ENCODE data around the gene P3H3.
"Not testable (repeated sequence)": the region's sequence is repeated elsewhere in the genome, so short reads cannot be mapped to it uniquely, and the experiment has no call there.

The P3H3 gene

DNA sequence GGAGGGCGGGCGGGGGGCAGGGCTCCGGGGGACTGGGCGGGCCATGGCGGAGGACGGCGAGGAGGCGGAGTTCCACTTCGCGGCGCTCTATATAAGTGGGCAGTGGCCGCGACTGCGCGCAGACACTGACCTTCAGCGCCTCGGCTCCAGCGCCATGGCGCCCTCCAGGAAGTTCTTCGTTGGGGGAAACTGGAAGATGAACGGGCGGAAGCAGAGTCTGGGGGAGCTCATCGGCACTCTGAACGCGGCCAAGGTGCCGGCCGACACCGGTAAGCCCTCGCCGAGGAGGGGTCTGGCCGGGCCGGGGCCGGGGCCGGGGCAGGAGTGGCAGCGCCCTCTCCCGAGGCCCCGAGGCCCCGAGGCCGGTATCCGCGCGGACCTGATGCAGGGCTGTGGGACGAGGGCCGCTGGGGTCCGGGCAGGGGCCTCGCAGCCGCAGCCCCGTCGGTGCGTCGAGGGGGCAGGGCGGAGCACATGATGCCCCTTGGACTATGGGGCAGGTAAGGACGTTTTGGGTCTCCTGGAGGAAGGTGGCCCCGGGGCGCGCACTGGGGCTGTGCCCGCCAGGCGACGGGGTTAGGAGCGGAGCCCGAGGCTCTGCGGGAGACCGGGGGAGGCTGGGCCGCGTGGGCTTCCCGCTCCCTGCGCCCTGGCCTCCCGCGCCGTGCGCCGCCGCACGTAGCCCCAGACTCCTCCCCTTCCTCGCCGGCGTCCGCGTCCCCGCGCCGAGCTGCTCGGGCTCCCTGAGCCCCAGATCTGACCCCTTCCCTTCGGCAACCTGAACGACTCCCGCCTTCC, 39.4 kb downstream of the P3H3 start, which contains the start of gene TPI1:
Gene TPI1, plus strand, starts transcription at position 119 of the 798 bp plus-strand sequence. Its CDS starts 36 bp downstream, at position 155.
- DNase-seq (ENCODE audit: low read depth), result peak; percentile 80

DNA sequence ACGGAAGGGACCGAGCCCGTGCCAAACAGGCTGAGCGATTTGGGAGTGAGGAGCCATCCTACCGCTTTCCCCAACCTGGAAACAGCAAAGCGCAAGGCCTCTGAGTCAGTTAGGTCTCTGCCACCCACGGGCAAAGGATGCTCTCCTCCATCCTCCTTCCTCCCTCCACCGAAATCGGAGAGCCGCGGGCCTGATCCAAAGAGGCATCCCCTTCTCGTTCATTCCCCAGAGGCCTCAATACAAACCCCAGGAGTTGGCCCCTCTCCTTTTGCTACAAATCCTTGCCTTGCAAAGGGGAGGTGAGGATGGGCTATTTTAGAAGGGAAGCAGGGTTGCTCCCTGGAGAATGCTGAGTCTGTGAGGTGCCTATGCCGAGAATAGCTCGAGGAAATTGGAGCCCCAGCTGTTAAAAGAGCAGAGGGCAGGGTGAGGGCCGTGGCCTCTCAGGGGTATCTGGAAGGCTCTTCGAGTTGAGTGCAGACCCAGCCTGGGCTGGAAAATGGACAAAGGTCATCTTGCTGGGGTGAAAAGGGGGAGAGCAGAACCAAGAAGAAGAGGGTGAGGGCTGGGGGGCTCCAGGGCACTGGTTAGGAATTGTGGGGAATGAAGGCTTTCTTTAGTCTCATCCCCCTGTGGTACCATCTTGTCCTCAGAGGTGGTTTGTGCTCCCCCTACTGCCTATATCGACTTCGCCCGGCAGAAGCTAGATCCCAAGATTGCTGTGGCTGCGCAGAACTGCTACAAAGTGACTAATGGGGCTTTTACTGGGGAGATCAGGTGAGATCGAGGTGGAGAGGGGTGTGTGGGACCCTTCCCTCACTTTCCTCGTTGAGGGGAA, 40.2 kb downstream of the P3H3 start:
- DNase-seq (ENCODE audit: low read depth), result no peak

DNA sequence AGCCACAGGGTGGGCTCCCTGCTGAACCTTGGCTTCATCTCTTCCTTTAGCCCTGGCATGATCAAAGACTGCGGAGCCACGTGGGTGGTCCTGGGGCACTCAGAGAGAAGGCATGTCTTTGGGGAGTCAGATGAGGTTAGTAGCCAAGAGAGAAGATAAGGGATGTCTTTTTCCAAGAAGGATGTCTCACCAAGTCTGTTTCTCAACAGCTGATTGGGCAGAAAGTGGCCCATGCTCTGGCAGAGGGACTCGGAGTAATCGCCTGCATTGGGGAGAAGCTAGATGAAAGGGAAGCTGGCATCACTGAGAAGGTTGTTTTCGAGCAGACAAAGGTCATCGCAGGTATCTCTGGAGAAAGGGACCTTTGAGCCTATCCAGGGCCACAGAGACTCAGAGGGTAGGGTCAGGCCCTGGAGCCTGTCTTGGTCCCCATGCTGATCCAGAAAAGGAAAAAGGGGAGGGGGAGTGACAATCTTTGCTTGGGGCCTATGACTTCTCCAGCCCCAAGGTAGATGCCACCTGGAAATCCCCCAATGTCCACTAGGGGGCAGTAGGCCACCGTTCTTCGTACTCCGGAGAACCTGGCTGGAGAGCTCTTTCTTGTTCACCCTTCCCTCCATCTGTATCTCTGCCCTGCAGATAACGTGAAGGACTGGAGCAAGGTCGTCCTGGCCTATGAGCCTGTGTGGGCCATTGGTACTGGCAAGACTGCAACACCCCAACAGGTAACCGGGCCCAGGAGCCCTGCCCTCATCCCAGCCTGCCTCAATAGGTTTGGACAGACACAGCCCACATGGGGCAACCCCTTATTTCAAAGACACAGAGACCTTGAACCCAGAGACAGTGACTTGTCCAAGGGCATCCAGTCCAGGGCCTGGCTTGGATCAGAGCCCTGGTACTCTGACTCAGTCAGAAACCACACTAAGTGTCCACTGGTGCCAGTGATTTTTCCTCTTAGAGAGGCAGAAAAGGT, 41.1 kb downstream of the P3H3 start:
- peak; percentile 74 for DNase-seq (ENCODE audit: low read depth)

DNA sequence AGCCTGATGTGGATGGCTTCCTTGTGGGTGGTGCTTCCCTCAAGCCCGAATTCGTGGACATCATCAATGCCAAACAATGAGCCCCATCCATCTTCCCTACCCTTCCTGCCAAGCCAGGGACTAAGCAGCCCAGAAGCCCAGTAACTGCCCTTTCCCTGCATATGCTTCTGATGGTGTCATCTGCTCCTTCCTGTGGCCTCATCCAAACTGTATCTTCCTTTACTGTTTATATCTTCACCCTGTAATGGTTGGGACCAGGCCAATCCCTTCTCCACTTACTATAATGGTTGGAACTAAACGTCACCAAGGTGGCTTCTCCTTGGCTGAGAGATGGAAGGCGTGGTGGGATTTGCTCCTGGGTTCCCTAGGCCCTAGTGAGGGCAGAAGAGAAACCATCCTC, 42.1 kb downstream of the P3H3 start:
- not testable (repeated sequence) for DNase-seq (ENCODE audit: low read depth)

DNA sequence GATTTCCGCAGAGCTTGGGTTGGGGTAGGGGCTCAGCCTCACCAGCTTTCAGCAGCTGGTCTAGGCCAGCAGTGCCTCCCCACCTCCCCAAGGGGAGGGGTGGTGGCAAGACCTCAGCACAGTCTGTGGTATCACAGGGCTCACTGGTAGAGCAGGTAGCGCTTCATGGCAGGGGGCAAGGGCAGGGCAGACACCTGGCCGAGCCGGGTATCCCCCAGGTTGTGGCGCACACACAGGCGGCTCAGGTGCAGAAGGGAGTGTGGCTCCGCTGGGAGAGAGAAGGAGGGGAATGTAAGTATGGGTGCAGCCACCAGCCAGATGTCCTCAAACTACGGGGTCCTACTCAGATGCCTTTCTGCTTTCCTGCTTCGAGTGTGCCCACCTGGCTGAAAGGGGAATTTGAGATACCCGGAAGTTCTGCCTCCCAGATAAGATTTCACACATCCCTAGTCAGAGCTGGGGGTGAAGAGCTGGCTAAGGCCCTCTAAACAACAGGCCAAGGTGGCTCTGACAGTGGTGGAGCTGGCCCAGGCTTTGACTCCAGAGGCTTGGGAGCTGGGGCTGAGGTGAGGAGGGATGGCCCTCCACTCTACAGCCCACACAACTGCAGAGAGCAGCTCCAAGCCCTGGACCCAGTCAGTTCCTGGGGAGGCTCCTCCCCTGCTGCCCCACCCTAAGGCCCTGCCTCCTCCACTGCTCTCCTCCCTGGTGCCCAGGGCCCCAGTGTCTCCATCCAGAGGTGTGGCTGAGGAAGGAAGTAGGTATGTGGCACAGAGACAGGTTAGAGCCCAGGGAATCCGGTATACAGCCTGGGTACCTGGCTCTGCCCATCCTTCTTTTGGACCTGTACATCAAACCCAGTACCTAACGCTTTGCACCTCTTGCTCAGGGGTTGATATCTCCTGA, 43.1 kb downstream of the P3H3 start:
- DNase-seq (ENCODE audit: low read depth), result peak; percentile 52

DNA sequence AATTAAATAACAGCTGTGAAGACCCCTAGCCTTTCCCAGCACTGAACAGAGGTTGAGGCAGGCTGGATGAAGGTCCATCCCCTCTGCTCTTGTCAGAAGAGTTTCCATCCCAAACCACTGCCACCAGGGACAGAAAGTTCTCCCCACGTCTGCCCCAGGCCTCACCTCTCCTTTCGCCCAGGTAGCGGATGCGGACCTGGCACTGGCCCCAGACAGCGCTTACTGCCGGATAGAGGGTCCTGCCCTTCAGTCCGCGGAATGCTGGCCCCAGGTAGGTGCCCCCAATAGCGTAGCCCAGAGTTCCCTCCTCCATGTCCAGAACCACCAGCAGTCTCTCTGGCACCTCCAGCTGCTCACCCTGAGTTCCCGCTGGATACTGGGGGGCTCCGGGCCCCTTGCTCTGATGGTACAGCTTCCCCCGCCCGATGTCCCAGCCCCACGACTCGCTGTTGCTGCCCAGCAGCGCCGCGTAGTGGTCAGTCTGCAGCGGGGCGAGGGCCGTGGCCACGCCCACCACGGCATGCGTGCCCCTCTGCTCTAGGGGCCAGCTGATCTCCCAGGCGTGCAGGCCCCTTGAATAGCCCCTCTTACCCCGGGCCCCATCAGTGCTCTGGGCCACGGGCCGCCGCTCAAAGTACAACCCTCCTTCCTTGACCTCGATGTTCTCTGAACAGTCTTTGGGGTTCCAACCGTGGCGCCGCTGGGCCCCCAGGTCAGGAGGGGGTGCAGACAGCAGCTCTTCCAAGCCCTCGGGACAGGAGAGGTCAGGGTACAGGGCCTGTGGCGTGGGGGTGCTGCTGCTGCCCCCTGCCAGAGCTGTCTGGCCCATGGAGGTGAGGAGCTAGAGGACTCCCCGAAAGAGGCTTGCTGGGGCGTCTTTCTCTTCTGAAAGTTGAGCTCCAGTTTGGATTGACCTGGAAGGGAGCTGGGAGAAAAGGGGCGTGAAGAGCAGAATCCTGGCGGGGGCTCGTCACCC, 44.2 kb downstream of the P3H3 start:
- DNase-seq (ENCODE audit: low read depth), result peak; percentile 85

DNA sequence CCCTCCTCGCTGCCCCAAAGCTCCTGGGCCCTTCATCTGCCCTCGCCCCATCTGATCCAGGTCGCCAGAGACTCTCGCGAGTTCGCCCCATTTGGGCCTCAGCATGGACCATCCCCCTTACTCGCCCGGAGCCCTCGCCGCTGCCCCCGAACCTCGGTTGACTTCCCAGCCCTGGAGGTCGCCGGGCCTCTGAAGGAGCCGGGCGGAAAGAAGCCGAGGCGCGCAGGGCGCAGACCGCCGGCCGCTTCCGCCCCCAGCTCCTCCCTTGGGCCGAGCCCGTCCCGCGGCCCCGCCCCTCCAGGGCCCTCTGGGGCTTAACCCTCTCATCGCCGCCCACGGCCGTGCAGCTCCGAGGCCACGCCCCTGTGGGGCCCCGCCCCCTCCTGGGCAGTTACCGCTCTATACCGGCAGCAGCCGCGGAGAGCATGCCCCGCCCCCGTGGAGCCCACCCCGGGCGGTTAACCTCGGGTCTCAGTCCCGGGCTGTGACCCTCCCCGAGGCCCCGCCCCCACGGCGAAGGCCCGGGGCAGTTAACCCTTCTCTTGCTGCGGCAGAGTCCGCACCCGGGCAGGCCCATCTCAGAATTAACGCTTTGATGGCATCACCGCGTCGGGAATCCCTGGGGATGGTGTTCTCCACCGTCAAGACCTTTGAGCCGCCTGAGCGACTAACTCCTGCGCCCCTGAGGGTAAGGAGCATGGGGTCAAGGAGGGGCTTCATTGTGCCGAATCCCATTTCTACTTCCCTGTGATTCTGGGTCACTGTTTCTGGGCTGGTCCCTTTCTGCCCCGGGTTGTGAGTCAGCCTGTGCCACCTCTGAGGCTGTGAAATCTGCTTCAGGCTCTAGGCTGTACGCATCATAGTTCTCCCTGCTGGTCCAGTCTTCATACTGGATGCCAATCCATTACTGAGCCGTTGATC, 45.1 kb downstream of the P3H3 start, which contains the start of gene SPSB2:
Gene SPSB2, minus strand, starts transcription at position 210 of the 921 bp plus-strand sequence. CDS start 402 bp downstream, outside the sequence.
- peak; percentile 100 for DNase-seq (ENCODE audit: low read depth)

DNA sequence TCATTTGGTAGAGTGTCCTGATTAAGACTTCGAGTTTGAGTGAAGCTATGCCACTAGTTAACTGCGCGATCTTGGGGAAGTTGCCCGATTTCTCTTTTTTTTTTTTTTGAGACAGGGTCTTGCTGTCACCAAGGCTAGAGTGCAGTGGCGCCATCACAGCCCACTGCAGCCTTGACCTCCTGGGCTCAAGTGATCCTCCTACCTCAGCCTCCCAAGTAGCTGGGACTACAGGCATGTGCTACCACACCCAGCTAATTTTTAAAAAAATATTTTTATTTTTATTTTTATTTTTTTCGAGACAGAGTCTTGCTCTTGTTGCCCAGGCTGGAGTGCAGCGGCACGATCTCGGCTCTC, 45.8 kb downstream of the P3H3 start:
- not testable (repeated sequence) for DNase-seq (ENCODE audit: low read depth)

DNA sequence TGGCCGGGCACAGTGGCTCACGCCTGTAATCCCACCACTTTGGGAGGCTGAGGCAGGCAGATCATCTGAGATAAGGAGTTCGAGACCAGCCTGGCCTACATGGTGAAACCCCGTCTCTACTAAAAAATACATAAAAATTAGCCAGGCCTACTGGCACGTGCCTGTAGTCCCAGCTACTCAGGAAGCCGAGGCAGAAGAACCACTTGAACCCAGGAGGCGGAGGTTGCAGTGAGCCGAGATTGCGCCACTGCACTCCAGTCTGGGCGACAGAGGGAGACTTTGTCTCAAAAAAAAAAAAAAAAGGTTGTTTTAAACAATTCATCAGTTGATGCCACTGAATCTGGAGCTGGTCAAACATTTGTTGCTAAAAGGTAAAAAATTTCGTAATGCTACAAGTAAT, 51.6 kb downstream of the P3H3 start:
- DNase-seq (ENCODE audit: low read depth), result not testable (repeated sequence)

DNA sequence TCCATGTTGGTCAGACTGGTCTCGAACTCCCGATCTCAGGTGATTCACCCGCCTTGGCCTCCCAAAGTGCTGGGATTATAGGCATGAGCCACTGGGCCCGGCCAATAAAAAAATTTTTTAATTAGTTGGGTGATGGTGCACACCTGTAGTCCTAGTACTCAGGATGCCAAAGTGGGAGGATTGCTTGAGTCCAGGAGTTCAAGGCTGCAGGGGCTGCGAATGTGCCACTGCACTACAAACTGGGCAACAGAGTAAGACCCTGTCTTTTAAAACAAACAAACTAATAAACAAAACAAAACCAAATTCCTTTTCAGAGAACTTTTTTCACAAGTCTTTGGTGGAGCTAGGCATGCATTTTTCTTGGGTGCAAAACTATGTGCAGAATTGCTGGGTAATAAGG, 55.0 kb downstream of the P3H3 start:
- no peak for DNase-seq (ENCODE audit: low read depth)

DNA sequence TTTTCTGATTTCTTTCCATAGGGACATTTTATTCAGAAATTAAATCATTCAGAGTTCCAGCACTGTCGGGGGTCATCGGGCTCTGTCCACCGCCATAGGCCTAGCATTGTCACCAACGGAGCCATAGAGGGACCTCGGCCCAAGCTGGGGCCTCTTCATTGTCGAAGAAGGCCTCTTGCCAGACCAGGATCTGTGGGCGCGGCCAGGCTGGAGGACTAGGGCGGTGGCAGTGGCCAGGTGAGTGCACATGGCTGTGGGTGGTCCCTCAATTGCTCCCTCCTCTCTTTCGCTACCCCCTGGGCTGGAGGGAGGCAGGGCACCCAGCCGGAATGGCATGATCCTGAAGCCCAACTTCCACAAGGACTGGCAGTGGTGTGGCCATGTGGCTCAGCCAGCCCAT, 55.5 kb downstream of the P3H3 start:
- DNase-seq (ENCODE audit: low read depth), result no peak

DNA sequence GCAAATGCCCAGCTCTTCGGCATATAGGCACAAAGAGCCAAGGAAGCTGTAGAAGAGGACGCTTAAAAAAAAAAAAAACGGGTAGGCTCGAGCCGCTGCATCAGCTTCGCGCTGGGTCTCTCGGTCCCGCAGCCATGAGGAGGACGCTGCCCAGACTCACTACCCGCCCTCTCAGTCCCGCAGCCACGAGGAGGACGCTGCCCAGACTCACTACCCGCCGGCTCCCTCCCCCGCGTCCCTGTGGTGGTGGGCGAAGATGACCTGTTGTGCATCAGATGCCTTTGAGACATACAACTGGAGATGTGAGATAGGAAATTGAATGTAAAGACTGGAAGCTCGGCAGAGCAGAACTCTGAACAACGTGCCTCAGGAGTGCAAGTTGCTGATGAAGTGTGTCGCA, 56.3 kb downstream of the P3H3 start:
- no peak for DNase-seq (ENCODE audit: low read depth)

DNA sequence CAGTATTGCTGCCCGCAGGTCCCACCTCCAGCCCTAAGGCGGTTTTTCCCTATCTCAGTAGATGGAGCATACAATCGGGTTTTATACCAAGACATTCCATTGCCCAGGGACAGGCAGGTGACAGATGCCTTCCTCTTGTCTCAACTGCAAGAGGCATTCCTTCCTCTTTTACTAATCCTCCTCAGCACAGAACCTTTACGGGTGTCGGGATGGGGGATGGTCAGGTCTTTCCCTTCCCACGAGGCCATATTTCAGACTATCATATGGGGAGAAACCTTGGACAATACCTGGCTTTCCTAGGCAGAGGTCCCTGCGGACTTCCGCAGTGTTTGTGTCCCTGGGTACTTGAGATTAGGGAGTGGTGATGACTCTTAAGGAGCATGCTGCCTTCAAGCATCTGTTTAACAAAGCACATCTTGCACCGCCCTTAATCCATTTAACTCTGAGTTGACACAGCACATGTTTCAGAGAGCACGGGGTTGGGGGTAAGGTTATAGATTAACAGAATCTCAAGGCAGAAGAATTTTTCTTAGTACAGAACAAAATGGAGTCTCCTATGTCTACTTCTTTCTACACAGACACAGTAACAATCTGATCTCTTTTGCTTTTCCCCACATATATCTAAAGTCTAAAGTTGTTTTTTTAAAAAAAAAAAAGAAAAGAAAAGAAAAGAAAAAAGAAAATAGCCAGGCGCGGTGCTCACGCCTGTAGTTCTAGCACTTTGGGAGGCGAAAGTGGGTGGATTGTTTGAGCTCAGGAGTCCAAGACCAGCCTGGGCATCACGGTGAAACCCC, 58.2 kb downstream of the P3H3 start:
- DNase-seq (ENCODE audit: low read depth), result not testable (repeated sequence)

DNA sequence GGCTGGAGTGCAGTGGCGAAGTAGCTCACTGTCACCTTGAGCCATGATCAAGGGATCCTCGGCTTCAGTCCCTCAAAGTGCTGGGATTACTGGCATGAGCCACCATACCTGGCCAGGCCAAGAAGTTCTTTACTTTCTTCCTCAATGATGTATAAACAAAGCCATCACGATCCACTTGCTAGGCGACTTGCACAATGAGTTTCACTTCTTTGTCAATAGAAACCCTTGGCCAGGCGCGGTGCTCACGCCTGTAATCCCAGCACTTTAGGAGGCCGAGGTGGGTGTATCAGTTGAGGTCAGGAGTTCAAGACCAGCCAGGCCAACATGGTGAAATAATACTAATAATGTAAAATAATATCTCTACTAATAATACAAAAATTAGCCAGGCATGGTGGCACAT, 59.3 kb downstream of the P3H3 start:
- no peak for DNase-seq (ENCODE audit: low read depth)

DNA sequence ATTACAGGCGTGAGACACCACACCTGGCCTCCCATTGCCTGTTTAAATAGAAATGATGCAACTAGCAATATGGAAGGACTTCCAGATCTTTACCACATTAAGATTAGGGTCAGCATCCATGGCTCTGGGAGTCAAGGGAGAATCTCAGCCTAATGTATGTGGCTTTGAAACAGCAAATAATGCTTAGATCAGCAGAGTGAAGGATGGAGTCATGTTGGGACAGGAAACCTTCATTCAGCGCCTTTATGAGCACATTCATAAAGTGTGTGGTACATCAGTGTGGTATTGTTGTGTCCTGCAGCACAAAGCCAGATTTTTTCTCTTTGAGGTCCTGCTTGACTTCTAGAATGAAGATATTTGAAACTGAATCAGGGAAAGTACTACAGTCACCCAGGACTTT, 60.2 kb downstream of the P3H3 start:
- DNase-seq (ENCODE audit: low read depth), result no peak

DNA sequence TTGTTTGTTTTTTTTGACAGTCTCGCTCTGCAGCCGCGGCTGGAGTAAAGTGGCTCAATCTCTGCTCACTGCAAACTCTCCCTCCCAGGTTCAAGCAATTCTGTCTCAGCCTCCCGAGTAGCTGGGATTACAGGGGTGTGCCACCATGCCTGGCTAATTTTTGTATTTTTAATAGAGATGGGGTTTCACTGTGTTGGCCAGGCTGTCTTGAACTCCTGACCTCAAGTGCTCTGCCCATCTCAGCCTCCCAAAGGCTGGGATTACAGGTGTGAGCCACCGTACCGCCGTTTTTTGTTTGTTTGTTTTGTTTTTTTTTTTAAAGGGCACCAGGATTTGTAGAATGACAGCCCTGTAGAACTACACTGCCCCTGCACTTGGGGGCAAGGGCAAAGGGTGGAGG, 60.6 kb downstream of the P3H3 start:
- not testable (repeated sequence) for DNase-seq (ENCODE audit: low read depth)

Data from activated T-cell treated with anti-CD3 and anti-CD28 coated beads for 48 hours (primary cell).